Rectal smooth muscle tissue (tissue), 1 donor: ENCODE measurements around the gene NIPAL4.
A peak's percentile ranks its signal among the peaks of the same experiment; 100 is the strongest.

Experiments
- H3K27ac ChIP-seq: one replicate; pipeline ENCODE4 v1.7.0; 2013; ENCODE audit warnings: low read depth, low read length, inconsistent platforms
- H3K27me3 ChIP-seq: one replicate; pipeline ENCODE4 v1.7.0; 2013; ENCODE audit warnings: low read length; ENCODE audit not compliant: control insufficient read depth, insufficient read depth
- H3K36me3 ChIP-seq: one replicate; pipeline ENCODE4 v1.7.0; 2013; ENCODE audit warnings: low read length; ENCODE audit not compliant: control insufficient read depth, insufficient read depth
- H3K4me1 ChIP-seq: one replicate; pipeline ENCODE4 v1.7.0; 2013; ENCODE audit warnings: low read length; ENCODE audit not compliant: control insufficient read depth, insufficient read depth
- H3K4me3 ChIP-seq: one replicate; pipeline ENCODE4 v1.7.0; 2013; ENCODE audit warnings: low read length
- H3K9ac ChIP-seq: one replicate; pipeline ENCODE4 v1.7.0; 2013; ENCODE audit warnings: low read length

Gene NIPAL4

GRCh38 chr5:157464519-157465171, 4.6 kb downstream of the NIPAL4 start:
- Histone ChIP-seq H3K9ac (no peak overlapping the region), H3K4me1 (peaks cover 10% of the 10 kb centered on the region), H3K27ac (peak overlapping the region; percentile 66), H3K4me3 (no peak overlapping the region), H3K36me3 (no peaks in the 10 kb centered on the region), H3K27me3 (no peaks in the 10 kb centered on the region)

GRCh38 chr5:157468293-157468965, 8.4 kb downstream of the NIPAL4 start:
- no peak overlapping the region for H3K9ac ChIP-seq
- no peak overlapping the region for H3K27ac ChIP-seq

GRCh38 chr5:157469073-157469472, 9.1 kb downstream of the NIPAL4 start:
- peaks cover 22% of the 10 kb centered on the region for H3K4me1 ChIP-seq
- H3K27me3 ChIP-seq, result no peaks in the 10 kb centered on the region
- no peak overlapping the region for H3K4me3 ChIP-seq
- no peak overlapping the region for H3K27ac ChIP-seq
- no peaks in the 10 kb centered on the region for H3K36me3 ChIP-seq
- H3K9ac ChIP-seq, result no peak overlapping the region

More at GRCh38 chr5:157468293-157468965, 8.4 kb downstream of the NIPAL4 start:
- Histone ChIP-seq H3K27me3 (no peaks in the 10 kb centered on the region), H3K36me3 (no peaks in the 10 kb centered on the region), H3K4me3 (no peak overlapping the region), H3K4me1 (peaks cover 19% of the 10 kb centered on the region)

- no peaks in the 10 kb centered on the region for H3K27me3 ChIP-seq
- no peak overlapping the region for H3K9ac ChIP-seq
- H3K4me3 ChIP-seq, result no peak overlapping the region
- no peak overlapping the region for H3K27ac ChIP-seq
- H3K36me3 ChIP-seq, result no peaks in the 10 kb centered on the region
- peaks cover 20% of the 10 kb centered on the region for H3K4me1 ChIP-seq
These were observed 9.7 kb downstream of the NIPAL4 start for GRCh38 chr5:157469687-157470086.

- Histone ChIP-seq H3K36me3 (no peaks in the 10 kb centered on the region), H3K4me1 (peaks cover 16% of the 10 kb centered on the region), H3K27ac (no peak overlapping the region), H3K4me3 (no peak overlapping the region), H3K27me3 (no peaks in the 10 kb centered on the region), H3K9ac (no peak overlapping the region)
These were observed 10.6 kb downstream of the NIPAL4 start for GRCh38 chr5:157470631-157471030.

GRCh38 chr5:157471709-157472108, 11.7 kb downstream of the NIPAL4 start:
- H3K4me1 ChIP-seq, result peaks cover 18% of the 10 kb centered on the region
- no peak overlapping the region for H3K4me3 ChIP-seq
- H3K27me3 ChIP-seq, result no peaks in the 10 kb centered on the region
- peak overlapping the region; percentile 33 for H3K27ac ChIP-seq
- H3K36me3 ChIP-seq, result no peaks in the 10 kb centered on the region
- no peak overlapping the region for H3K9ac ChIP-seq

GRCh38 chr5:157473383-157474320, 13.6 kb downstream of the NIPAL4 start:
- no peaks in the 10 kb centered on the region for H3K36me3 ChIP-seq
- peak overlapping the region; percentile 41 for H3K27ac ChIP-seq
- no peaks in the 10 kb centered on the region for H3K27me3 ChIP-seq
- H3K9ac ChIP-seq, result no peak overlapping the region
- peaks cover 35% of the 10 kb centered on the region for H3K4me1 ChIP-seq
- H3K4me3 ChIP-seq, result no peak overlapping the region

- peaks cover 9% of the 10 kb centered on the region for H3K36me3 ChIP-seq
- H3K27ac ChIP-seq, result no peak overlapping the region
- H3K4me3 ChIP-seq, result no peak overlapping the region
- peaks cover 46% of the 10 kb centered on the region for H3K4me1 ChIP-seq
- no peaks in the 10 kb centered on the region for H3K27me3 ChIP-seq
- no peak overlapping the region for H3K9ac ChIP-seq
These were observed 15.4 kb downstream of the NIPAL4 start for GRCh38 chr5:157475432-157475831.

- Histone ChIP-seq H3K36me3 (peaks cover 9% of the 10 kb centered on the region), H3K27me3 (no peaks in the 10 kb centered on the region), H3K4me1 (peaks cover 44% of the 10 kb centered on the region), H3K4me3 (no peak overlapping the region), H3K9ac (peak overlapping the region; percentile 34), H3K27ac (peak overlapping the region; percentile 87)
These were observed 16.8 kb downstream of the NIPAL4 start for GRCh38 chr5:157476702-157477408.

- Histone ChIP-seq H3K27me3 (no peaks in the 10 kb centered on the region), H3K9ac (no peak overlapping the region), H3K4me3 (no peak overlapping the region), H3K36me3 (peaks cover 9% of the 10 kb centered on the region), H3K4me1 (peaks cover 44% of the 10 kb centered on the region), H3K27ac (peak overlapping the region; percentile 87)
These were observed 17.9 kb downstream of the NIPAL4 start for GRCh38 chr5:157477814-157478494.

GRCh38 chr5:157478726-157479125, 18.7 kb downstream of the NIPAL4 start:
- peaks cover 39% of the 10 kb centered on the region for H3K4me1 ChIP-seq
- H3K27ac ChIP-seq, result peak overlapping the region; percentile 87

More at GRCh38 chr5:157478726-157479125, 18.7 kb downstream of the NIPAL4 start:
- no peaks in the 10 kb centered on the region for H3K27me3 ChIP-seq
- H3K4me3 ChIP-seq, result no peak overlapping the region
- H3K9ac ChIP-seq, result peak overlapping the region; percentile 47
- peaks cover 9% of the 10 kb centered on the region for H3K36me3 ChIP-seq
